HEK293T (cell line): ENCODE results near the gene DPPA3.
"Not testable (repeated sequence)": the region's sequence is repeated elsewhere in the genome, so short reads cannot be mapped to it uniquely, and the experiment has no call there.

Source experiments
- CTCF ChIA-PET: fragments of 350-600 bp; formaldehyde crosslinking; extraction: SDS; loops from one replicate; lab custom pipeline; 2021; ENCODE audit warnings: antibody characterized with exemption, inconsistent platforms; lab: Yijun Ruan, JAX
- POLR2A ChIA-PET: fragments of 350-600 bp; formaldehyde crosslinking; extraction: SDS; loops from one replicate; lab custom pipeline; 2020; ENCODE audit warnings: antibody characterized with exemption, inconsistent platforms; lab: Yijun Ruan, JAX
- DNase-seq: peaks from one replicate; pipeline ENCODE4 v3.0.0; 2012; ENCODE audit warnings: mixed read lengths; ENCODE audit errors: extremely low spot score
- ARNT ChIP-seq: fragments of 450-650 bp; IDR thresholded peaks from 2 replicates; pipeline ENCODE4 v1.6.1; 2017; ENCODE audit warnings: mild to moderate bottlenecking
- BHLHE40 ChIP-seq: fragments of 450-650 bp; IDR thresholded peaks from 2 replicates; pipeline ENCODE4 v1.6.1; 2016; ENCODE audit warnings: mild to moderate bottlenecking, moderate library complexity, borderline replicate concordance
- CTBP1 ChIP-seq: fragments of 450-650 bp; IDR thresholded peaks from 2 replicates; pipeline ENCODE4 v1.6.1; 2016; ENCODE audit warnings: borderline replicate concordance
- ELF4 ChIP-seq: fragments of 450-650 bp; IDR thresholded peaks from 2 replicates; pipeline ENCODE4 v1.6.1; 2017; ENCODE audit warnings: antibody characterized with exemption
- FOXA1 ChIP-seq: fragments of 450-650 bp; IDR thresholded peaks from 2 replicates; pipeline ENCODE4 v1.6.1; 2016; ENCODE audit warnings: mild to moderate bottlenecking
- FOXK2 ChIP-seq: fragments of 450-650 bp; IDR thresholded peaks from 2 replicates; pipeline ENCODE4 v1.6.1; 2016; ENCODE audit warnings: mild to moderate bottlenecking
- FOXM1 ChIP-seq: fragments of 450-650 bp; IDR thresholded peaks from 2 replicates; pipeline ENCODE4 v1.6.1; 2017; ENCODE audit warnings: mild to moderate bottlenecking, borderline replicate concordance
- HDGF ChIP-seq: fragments of 450-650 bp; IDR thresholded peaks from 2 replicates; pipeline ENCODE4 v1.6.1; 2017; ENCODE audit warnings: antibody characterized with exemption, borderline replicate concordance
- L3MBTL2 ChIP-seq: fragments of 450-650 bp; conservative IDR thresholded peaks from 2 replicates; pipeline ENCODE4 v1.6.1; 2016; ENCODE audit warnings: mild to moderate bottlenecking
- LEF1 ChIP-seq: fragments of 450-650 bp; IDR thresholded peaks from 2 replicates; pipeline ENCODE4 v1.6.1; 2017; ENCODE audit warnings: mild to moderate bottlenecking, borderline replicate concordance
- NFRKB ChIP-seq: fragments of 450-650 bp; IDR thresholded peaks from 2 replicates; pipeline ENCODE4 v1.6.1; 2016; ENCODE audit warnings: mild to moderate bottlenecking, moderate library complexity
- PKNOX1 ChIP-seq: fragments of 450-650 bp; IDR thresholded peaks from 2 replicates; pipeline ENCODE4 v1.6.1; 2016
- SP1 ChIP-seq: fragments of 450-650 bp; IDR thresholded peaks from 2 replicates; pipeline ENCODE4 v1.6.1; 2017
- SUZ12 ChIP-seq: fragments of 450-650 bp; IDR thresholded peaks from 2 replicates; pipeline ENCODE4 v1.6.1; 2016; ENCODE audit warnings: mild to moderate bottlenecking
- TARDBP ChIP-seq: fragments of 450-650 bp; IDR thresholded peaks from 2 replicates; pipeline ENCODE4 v1.6.1; 2016
- ZNF384 ChIP-seq: fragments of 450-650 bp; IDR thresholded peaks from 2 replicates; pipeline ENCODE4 v1.6.1; 2016

DPPA3 gene

DNA sequence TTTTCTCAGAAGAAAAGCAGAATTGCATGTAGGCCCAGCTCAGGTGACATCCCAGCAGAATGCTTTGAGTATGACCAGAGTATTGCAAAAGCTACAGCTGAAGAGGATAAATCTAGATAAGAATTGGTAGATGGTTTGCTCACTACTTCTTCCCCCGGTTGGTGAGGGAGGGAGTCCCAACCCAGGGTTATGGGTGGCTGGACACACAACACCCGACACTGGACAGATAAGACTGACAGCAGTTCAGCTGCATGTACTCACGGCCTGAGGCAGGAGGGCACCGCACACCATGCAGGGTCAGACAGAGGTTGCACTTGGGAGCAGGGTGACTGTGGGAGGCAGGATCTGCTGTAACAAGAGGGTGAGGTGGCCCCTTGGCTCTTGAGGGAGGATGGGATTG is 37.6 kb downstream of the DPPA3 start:
- POLR2A ChIA-PET = no interaction called here
- DNase-seq = no peak
- TF ChIP-seq BHLHE40 = no peak
- TF ChIP-seq LEF1 = no peak
- TF ChIP-seq ZNF384 = no peak
- no peak for TF ChIP-seq TARDBP
- no peak for TF ChIP-seq FOXK2
- no peak for TF ChIP-seq SUZ12
- no peak for TF ChIP-seq HDGF
- TF ChIP-seq NFRKB = no peak
- no peak for TF ChIP-seq ELF4
- TF ChIP-seq SP1 = no peak
- TF ChIP-seq FOXA1 = no peak
- CTCF ChIA-PET = interaction anchor here (0.6 kb wide), 1 partner anchor 584 kb away, joined by 4 read pairs; no protein-coding TSS in a partner anchor

- CTCF ChIA-PET = no interaction called here
- no peak for DNase-seq
- POLR2A ChIA-PET = no interaction called here
- TF ChIP-seq ARNT = no peak
- no peak for TF ChIP-seq CTBP1
- no peak for TF ChIP-seq ZNF384
- TF ChIP-seq HDGF = no peak
- no peak for TF ChIP-seq FOXM1
- no peak for TF ChIP-seq L3MBTL2
- no peak for TF ChIP-seq SUZ12
- no peak for TF ChIP-seq BHLHE40
- no peak for TF ChIP-seq NFRKB
- TF ChIP-seq ELF4 = no peak
- TF ChIP-seq FOXK2 = no peak
- TF ChIP-seq PKNOX1 = no peak
- TF ChIP-seq FOXA1 = no peak
- TF ChIP-seq SP1 = no peak
- TF ChIP-seq TARDBP = no peak
- no peak for TF ChIP-seq LEF1
Observed at GRCh38 chr12:7749442-7749841, 38.2 kb downstream of the DPPA3 start.

DNA sequence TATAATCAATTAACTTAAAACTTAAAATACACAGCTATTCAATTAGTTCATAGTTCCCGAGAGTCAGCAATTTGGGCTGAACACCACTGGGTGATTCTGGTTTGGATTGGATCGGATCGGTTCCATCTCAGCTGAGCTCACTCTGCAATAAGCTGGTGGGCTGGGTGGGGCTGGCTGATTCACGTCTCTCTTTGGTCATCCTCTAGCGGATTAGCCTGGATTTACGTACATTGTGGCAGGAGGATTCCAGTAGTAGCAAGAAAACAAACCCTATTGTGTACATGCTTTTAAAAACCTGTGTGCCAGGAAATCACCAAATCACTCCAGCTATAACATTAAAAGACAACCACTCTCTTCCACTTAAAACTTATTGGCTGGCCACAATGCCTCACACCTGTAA is 39.1 kb downstream of the DPPA3 start:
- ChIA-PET CTCF (no interaction called here), POLR2A (no interaction called here)
- DNase-seq = no peak
- TF ChIP-seq FOXK2 = no peak

DNA sequence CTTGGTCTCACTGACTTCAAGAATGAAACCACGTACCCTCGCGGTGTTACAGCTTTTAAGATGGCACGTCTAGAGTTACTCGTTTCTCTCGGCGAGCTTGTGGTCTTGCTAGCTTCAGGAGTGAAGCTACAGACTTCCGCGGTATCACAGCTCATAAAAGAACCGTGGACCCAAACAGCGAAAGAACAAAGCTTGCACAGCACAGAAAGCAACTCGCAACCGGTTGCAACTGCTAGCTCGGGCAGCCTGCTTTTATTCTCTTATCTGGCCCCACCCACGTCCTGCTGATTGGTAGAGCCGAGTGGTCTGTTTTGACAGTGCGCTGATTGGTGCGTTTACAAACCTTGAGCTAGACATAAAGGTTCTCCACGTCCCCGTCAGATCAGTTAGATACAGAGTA is 40.2 kb downstream of the DPPA3 start:
- CTCF ChIA-PET = no interaction called here

GRCh38 chr12:7751941-7752922 is 41.0 kb downstream of the DPPA3 start:
- CTCF ChIA-PET, POLR2A ChIA-PET, DNase-seq: not testable (repeated sequence)

More for the DNA sequence above, 40.2 kb downstream of the DPPA3 start:
- POLR2A ChIA-PET = no interaction called here
- TF ChIP-seq SP1 (no peak), BHLHE40 (no peak), CTBP1 (no peak), SUZ12 (no peak), NFRKB (no peak), L3MBTL2 (no peak), HDGF (no peak), ZNF384 (no peak), ARNT (no peak), FOXM1 (no peak), FOXA1 (no peak), LEF1 (no peak), TARDBP (no peak)
- no peak for DNase-seq

GRCh38 chr12:7755668-7756067 is 44.4 kb downstream of the DPPA3 start:
- CTCF ChIA-PET = interaction anchor here (0.7 kb wide), 1 partner anchor 243 kb away, joined by 5 read pairs; no protein-coding TSS in a partner anchor
- DNase-seq, POLR2A ChIA-PET: not testable (repeated sequence)

GRCh38 chr12:7756993-7757392 is 45.8 kb downstream of the DPPA3 start:
- TF ChIP-seq LEF1 = no peak
- no peak for TF ChIP-seq HDGF
- no peak for TF ChIP-seq L3MBTL2
- TF ChIP-seq SP1 = no peak
- no peak for TF ChIP-seq FOXM1
- TF ChIP-seq ZNF384 = no peak
- TF ChIP-seq NFRKB = no peak
- TF ChIP-seq FOXA1 = no peak
- no peak for TF ChIP-seq FOXK2
- TF ChIP-seq BHLHE40 = no peak
- no peak for TF ChIP-seq ELF4
- TF ChIP-seq TARDBP = no peak
- no peak for TF ChIP-seq ARNT
- CTCF ChIA-PET = no interaction called here
- DNase-seq = no peak
- POLR2A ChIA-PET = no interaction called here

- CTCF ChIA-PET = no interaction called here
- POLR2A ChIA-PET = no interaction called here
- DNase-seq = no peak
- TF ChIP-seq HDGF (no peak), FOXA1 (no peak), ZNF384 (no peak), L3MBTL2 (no peak), BHLHE40 (no peak), SP1 (no peak), PKNOX1 (no peak), CTBP1 (no peak), NFRKB (no peak), TARDBP (no peak), FOXM1 (no peak), FOXK2 (no peak)
Observed at GRCh38 chr12:7758766-7759140, 47.5 kb downstream of the DPPA3 start.
